ENCODE measurements around the gene ELOVL6.
A peak's percentile ranks its signal among the peaks of the same experiment; 100 is the strongest.
"Not testable (repeated sequence)": the region's sequence is repeated elsewhere in the genome, so short reads cannot be mapped to it uniquely, and the experiment has no call there.

ELOVL6 gene

DNA sequence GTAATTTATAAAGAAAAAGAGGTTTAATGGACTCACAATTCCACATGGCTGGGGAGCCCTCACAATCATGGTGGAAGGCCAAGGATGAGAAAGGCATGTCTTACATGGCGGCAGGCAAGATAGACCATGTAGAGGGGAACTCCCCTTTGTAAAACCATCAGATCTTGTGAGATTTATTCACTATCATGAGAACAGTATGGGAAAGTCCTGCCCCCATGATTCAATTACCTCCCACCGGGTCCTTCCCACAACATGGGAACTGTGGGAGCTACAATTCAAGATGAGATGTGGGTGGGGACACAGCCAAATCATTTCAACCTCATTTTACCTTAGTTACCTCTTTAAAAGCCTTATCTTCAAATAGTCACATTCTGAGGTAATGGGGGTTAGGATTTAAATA, 30.9 kb upstream of the ELOVL6 start:
- TF ChIP-seq CTCF (conservative IDR thresholded peaks at IDR 0.05; ENCODE audit: low read depth, low read length): no peak
- no peak overlapping the region for H3K4me3 ChIP-seq (ENCODE audit: low read length)
- DNase-seq (ENCODE audit: low read depth): no peak

DNA sequence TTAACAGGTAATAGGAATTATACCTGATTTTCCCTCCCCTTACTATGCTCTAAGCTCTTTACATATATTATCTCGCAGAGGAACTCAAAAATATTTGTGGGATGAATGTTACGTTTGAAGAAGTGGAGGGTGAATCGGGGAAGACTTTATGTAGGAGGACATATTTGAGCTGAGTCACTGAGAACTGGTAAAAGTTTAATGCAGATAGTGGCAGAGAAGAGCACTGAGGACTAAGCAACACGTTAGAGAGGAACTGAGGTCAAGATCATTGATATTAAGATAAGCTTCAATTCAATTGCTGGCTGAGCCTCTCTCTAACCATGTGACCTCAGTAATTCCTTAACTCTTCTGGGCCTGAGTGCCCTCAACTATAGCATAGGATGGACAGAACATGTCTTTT, 26.4 kb upstream of the ELOVL6 start:
- DNase-seq (ENCODE audit: low read depth): no peak
- TF ChIP-seq CTCF (conservative IDR thresholded peaks at IDR 0.05; ENCODE audit: low read depth, low read length): no peak

DNA sequence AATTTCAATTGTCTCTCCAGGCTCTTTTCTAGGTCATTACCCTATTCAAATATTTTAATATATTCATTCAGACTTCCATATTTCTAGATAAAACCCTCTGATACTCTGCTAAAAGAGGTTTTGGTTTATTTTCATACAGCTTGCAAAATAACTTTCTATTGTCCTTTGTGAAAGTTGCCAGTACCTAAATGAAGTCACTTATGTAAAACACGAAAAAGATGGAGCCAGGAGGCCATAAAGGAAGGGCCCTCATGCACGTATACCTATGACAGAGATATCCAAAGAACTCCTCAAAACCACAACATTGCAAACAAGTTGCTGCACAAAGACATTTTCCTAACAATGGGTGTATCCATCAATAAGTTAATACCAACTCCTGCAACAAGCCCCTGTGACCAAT, 25.7 kb upstream of the ELOVL6 start:
- no peak for TF ChIP-seq CTCF (conservative IDR thresholded peaks at IDR 0.05; ENCODE audit: low read depth, low read length)
- DNase-seq (ENCODE audit: low read depth): no peak
- no peak overlapping the region for H3K4me3 ChIP-seq (ENCODE audit: low read length)

More for the DNA sequence above, 26.4 kb upstream of the ELOVL6 start:
- no peak overlapping the region for H3K4me3 ChIP-seq (ENCODE audit: low read length)

GRCh38 chr4:110218935-110219334, 20.5 kb upstream of the ELOVL6 start:
- DNase-seq (ENCODE audit: low read depth); H3K4me3 ChIP-seq (ENCODE audit: low read length): not testable (repeated sequence)

GRCh38 chr4:110217181-110217580, 18.8 kb upstream of the ELOVL6 start:
- DNase-seq (ENCODE audit: low read depth); H3K4me3 ChIP-seq (ENCODE audit: low read length): not testable (repeated sequence)

DNA sequence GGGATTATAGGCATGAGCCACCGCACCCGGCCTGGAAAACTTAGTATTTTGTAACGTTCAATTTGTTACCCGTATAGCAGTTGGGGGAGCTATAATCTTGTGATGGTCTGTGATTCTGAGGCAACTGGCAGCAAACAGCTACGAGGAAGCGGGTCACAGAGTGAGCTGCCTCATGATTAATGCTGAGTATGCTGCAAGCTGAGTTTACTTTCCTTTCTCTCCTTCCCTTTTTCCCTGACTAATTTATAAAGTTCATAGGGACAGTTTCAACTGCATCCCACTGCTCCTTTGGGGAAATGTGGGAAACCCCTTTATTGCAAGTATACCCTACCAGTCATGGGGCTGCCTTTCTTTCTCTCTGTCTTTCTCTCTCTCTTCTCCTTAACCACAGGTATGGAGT, 17.7 kb upstream of the ELOVL6 start:
- no peak for TF ChIP-seq CTCF (conservative IDR thresholded peaks at IDR 0.05; ENCODE audit: low read depth, low read length)
- no peak overlapping the region for H3K4me3 ChIP-seq (ENCODE audit: low read length)
- no peak for DNase-seq (ENCODE audit: low read depth)

DNA sequence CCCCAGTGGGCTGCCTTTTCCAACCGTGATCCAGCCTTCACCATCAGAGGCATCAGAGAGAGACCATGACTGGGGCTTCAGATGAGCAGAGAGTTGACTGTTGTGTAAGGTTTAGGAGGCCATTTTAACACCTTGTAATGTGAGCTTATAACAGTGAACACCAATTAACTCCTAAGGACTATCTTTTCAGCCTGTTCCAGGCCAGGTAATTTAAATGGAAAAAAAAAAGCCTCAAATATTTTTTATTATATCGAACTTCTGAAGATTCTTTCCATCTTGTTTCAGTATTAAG, 13.3 kb upstream of the ELOVL6 start:
- H3K4me3 ChIP-seq (ENCODE audit: low read length): no peak overlapping the region
- DNase-seq (ENCODE audit: low read depth): no peak
- TF ChIP-seq CTCF (conservative IDR thresholded peaks at IDR 0.05; ENCODE audit: low read depth, low read length): no peak

DNA sequence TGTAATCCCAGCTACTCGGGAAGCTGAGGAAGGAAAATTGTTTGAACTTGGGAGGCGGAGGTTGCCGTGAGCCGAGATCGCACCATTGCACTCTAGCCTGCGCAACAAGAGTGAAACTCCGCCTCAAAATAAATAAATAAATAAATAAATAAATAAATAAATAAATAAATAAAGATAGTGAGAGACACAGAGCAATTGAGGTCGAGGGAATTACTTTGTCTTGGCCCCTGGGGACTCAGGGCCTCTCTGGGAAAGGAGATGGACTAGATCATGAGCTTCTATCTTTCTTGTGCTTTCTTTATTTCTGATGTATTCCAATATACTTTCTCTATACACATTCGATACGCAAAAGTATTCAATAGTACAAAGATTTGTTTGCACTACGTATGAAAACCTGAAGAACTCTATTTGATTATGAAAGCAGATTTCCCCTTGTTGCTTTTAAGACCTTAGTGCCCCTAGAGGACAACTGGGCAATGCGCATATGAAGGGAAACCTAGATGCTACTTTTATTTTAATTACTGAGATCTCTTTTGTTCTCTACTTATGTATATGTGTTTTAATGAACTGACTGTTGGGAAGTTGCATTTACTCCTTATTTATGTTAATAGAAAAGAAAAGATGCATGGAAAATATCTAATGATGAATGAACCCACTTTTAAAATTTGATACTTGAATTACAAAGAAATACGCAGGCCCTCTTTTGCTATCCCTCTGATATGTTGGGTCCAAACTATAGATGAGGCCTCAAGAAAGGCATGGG, 12.8 kb upstream of the ELOVL6 start:
- TF ChIP-seq CTCF (conservative IDR thresholded peaks at IDR 0.05; ENCODE audit: low read depth, low read length): peak; percentile 89
- no peak overlapping the region for H3K4me3 ChIP-seq (ENCODE audit: low read length)
- no peak for DNase-seq (ENCODE audit: low read depth)

Measured in retinal pigment epithelial cell (primary cell).